ENCODE data around the gene AMBP. TPM values are rescaled to one million over a fixed set of nuclear protein-coding genes. Genes with fewer than 3 reads are reported as not detected.

Gene AMBP
- total and polyA plus RNA-seq, 4 donors: 3,440 to 6,678 (median 4,863) TPM

DNA sequence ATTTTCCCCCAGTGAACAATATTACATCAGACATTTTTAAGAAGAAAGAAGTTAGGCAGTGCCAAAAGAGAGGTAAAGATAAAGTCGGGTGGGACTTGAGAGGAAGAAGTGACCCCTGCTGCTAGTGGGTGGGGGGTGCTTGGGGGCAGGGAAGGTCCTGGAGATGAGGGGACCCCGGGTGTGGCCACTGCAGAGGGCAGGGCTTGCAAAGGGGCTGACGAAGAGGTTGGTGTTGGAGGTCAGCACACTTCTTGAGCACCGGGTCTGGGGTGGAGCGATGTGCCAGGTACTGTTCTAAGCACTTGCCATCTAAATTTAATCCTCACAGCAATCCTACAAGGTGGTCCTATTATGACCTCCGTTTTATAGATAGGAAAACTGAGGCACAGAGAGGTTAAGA, 62.0 kb downstream of the AMBP start:
- DNase-seq (ENCODE audit: low spot score): peak; percentile 27
- Histone ChIP-seq H3K9ac (ENCODE audit: low read depth in 1 of 2, low read length in 2 of 2) (no peak overlapping the region), H3K36me3 (ENCODE audit: control insufficient read depth in 4 of 4, insufficient read depth in 3 of 4, low read depth in 1 of 4, low read length in 3 of 4) (peaks cover 12 to 38% (median 17%) of the 10 kb centered on the region in 4 donors)

More for the DNA sequence above, 62.0 kb downstream of the AMBP start:
- no peak for TF ChIP-seq HNF4A (conservative IDR thresholded peaks at IDR 0.05)
- TF ChIP-seq RAD21 (IDR thresholded peaks at IDR 0.05): no peak
- no peak for TF ChIP-seq HNF4G (IDR thresholded peaks at IDR 0.05)
- TF ChIP-seq FOXA2 (IDR thresholded peaks at IDR 0.05): no peak
- TF ChIP-seq TAF1 (conservative IDR thresholded peaks at IDR 0.05): no peak
- TF ChIP-seq RXRA (IDR thresholded peaks at IDR 0.05): no peak
- TF ChIP-seq NR2F2 (IDR thresholded peaks at IDR 0.05): no peak
- TF ChIP-seq, protein P1, sequence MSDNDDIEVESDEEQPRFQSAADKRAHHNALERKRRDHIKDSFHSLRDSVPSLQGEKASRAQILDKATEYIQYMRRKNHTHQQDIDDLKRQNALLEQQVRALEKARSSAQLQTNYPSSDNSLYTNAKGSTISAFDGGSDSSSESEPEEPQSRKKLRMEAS (IDR thresholded peaks at IDR 0.05): no peak
- TF ChIP-seq YY1 (IDR thresholded peaks at IDR 0.05): no peak
- no peak for TF ChIP-seq FOXA1 (IDR thresholded peaks at IDR 0.05)
- TF ChIP-seq, protein P2, sequence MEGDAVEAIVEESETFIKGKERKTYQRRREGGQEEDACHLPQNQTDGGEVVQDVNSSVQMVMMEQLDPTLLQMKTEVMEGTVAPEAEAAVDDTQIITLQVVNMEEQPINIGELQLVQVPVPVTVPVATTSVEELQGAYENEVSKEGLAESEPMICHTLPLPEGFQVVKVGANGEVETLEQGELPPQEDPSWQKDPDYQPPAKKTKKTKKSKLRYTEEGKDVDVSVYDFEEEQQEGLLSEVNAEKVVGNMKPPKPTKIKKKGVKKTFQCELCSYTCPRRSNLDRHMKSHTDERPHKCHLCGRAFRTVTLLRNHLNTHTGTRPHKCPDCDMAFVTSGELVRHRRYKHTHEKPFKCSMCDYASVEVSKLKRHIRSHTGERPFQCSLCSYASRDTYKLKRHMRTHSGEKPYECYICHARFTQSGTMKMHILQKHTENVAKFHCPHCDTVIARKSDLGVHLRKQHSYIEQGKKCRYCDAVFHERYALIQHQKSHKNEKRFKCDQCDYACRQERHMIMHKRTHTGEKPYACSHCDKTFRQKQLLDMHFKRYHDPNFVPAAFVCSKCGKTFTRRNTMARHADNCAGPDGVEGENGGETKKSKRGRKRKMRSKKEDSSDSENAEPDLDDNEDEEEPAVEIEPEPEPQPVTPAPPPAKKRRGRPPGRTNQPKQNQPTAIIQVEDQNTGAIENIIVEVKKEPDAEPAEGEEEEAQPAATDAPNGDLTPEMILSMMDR (IDR thresholded peaks at IDR 0.05; ENCODE audit: low read depth, low read length, missing input control): no peak
- TF ChIP-seq, protein P3, sequence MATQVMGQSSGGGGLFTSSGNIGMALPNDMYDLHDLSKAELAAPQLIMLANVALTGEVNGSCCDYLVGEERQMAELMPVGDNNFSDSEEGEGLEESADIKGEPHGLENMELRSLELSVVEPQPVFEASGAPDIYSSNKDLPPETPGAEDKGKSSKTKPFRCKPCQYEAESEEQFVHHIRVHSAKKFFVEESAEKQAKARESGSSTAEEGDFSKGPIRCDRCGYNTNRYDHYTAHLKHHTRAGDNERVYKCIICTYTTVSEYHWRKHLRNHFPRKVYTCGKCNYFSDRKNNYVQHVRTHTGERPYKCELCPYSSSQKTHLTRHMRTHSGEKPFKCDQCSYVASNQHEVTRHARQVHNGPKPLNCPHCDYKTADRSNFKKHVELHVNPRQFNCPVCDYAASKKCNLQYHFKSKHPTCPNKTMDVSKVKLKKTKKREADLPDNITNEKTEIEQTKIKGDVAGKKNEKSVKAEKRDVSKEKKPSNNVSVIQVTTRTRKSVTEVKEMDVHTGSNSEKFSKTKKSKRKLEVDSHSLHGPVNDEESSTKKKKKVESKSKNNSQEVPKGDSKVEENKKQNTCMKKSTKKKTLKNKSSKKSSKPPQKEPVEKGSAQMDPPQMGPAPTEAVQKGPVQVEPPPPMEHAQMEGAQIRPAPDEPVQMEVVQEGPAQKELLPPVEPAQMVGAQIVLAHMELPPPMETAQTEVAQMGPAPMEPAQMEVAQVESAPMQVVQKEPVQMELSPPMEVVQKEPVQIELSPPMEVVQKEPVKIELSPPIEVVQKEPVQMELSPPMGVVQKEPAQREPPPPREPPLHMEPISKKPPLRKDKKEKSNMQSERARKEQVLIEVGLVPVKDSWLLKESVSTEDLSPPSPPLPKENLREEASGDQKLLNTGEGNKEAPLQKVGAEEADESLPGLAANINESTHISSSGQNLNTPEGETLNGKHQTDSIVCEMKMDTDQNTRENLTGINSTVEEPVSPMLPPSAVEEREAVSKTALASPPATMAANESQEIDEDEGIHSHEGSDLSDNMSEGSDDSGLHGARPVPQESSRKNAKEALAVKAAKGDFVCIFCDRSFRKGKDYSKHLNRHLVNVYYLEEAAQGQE (IDR thresholded peaks at IDR 0.05): no peak
- TF ChIP-seq, protein P4, sequence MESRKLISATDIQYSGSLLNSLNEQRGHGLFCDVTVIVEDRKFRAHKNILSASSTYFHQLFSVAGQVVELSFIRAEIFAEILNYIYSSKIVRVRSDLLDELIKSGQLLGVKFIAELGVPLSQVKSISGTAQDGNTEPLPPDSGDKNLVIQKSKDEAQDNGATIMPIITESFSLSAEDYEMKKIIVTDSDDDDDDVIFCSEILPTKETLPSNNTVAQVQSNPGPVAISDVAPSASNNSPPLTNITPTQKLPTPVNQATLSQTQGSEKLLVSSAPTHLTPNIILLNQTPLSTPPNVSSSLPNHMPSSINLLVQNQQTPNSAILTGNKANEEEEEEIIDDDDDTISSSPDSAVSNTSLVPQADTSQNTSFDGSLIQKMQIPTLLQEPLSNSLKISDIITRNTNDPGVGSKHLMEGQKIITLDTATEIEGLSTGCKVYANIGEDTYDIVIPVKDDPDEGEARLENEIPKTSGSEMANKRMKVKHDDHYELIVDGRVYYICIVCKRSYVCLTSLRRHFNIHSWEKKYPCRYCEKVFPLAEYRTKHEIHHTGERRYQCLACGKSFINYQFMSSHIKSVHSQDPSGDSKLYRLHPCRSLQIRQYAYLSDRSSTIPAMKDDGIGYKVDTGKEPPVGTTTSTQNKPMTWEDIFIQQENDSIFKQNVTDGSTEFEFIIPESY (IDR thresholded peaks at IDR 0.05): no peak
- TF ChIP-seq, protein P5, sequence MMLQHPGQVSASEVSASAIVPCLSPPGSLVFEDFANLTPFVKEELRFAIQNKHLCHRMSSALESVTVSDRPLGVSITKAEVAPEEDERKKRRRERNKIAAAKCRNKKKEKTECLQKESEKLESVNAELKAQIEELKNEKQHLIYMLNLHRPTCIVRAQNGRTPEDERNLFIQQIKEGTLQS (IDR thresholded peaks at IDR 0.05): no peak
- no peak for TF ChIP-seq EGR1 (IDR thresholded peaks at IDR 0.05; ENCODE audit: low read depth in 2 of 2)
- no peak for TF ChIP-seq JUND (IDR thresholded peaks at IDR 0.05)
- no peak for TF ChIP-seq GABPA (IDR thresholded peaks at IDR 0.05 in 1 of 2, conservative IDR thresholded peaks at IDR 0.05 in 1 of 2)
- no peak for TF ChIP-seq SP1 (IDR thresholded peaks at IDR 0.05)
- Histone ChIP-seq H3K27ac (ENCODE audit: low read depth in 1 of 2, low read length in 2 of 2) (no peak overlapping the region), H3K4me1 (ENCODE audit: control insufficient read depth in 4 of 4, insufficient read depth in 4 of 4, low read length in 3 of 4) (peaks cover 2 to 11% (median 7%) of the 10 kb centered on the region in 4 donors), H3K9me3 (ENCODE audit: control insufficient read depth in 4 of 4, low read length in 3 of 4) (no peaks in the 10 kb centered on the region), H3K4me3 (ENCODE audit: low read depth in 1 of 3, low read length in 3 of 3) (no peak overlapping the region), H3K27me3 (ENCODE audit: control insufficient read depth in 4 of 4, insufficient read depth in 4 of 4, low read length in 3 of 4) (no peaks in the 10 kb centered on the region)
- WGBS: 83% methylated on average over 6 of the region's 6 CpGs
